ENCODE results near the gene GNB1.

Gene GNB1

GRCh38 chr1:1907098-1907736 lies 16.3 kb upstream of the GNB1 start:
- Histone ChIP-seq H3K4ac (ENCODE audit: low read length) (no peak overlapping the region), H3K9me3 (replicated peaks in 1 of 2; ENCODE audit: control insufficient read depth in 2 of 2, insufficient read depth in 1 of 2, low read depth in 1 of 2, low read length in 2 of 2) (peaks cover 4 to 5% of the 10 kb centered on the region in 2 donors), H2BK5ac (ENCODE audit: low read length) (no peak overlapping the region), H3K23ac (ENCODE audit: low read depth, low read length, poor library complexity) (peak overlapping the region; percentile 89), H3K9ac (ENCODE audit: low read depth, low read length, poor library complexity) (peak overlapping the region; percentile 50), H2BK12ac (ENCODE audit: low read length) (peak overlapping the region; percentile 41), H3K79me1 (ENCODE audit: low read depth, low read length) (peaks cover 2% of the 10 kb centered on the region), H3K36me3 (replicated peaks in 1 of 2; ENCODE audit: control insufficient read depth in 2 of 2, insufficient read depth in 2 of 2, low read length in 2 of 2) (no peaks in the 10 kb centered on the region), H4K91ac (ENCODE audit: low read depth, low read length, poor library complexity) (peak overlapping the region; percentile 79), H4K8ac (ENCODE audit: low read depth, low read length) (no peak overlapping the region), H3K4me1 (ENCODE audit: control insufficient read depth in 2 of 2, insufficient read depth in 1 of 2, low read depth in 1 of 2, low read length in 2 of 2) (peaks cover 5 to 6% of the 10 kb centered on the region in 2 donors), H3K27me3 (ENCODE audit: control insufficient read depth in 3 of 3, insufficient read depth in 3 of 3, low read depth in 1 of 3, low read length in 3 of 3) (peaks cover 0 to 4% (median 3%) of the 10 kb centered on the region in 3 experiments), H2AFZ (ENCODE audit: low read length) (no peak overlapping the region), H3K27ac (replicated peaks; ENCODE audit: low read length) (no peak overlapping the region), H3K14ac (ENCODE audit: low read length) (no peak overlapping the region), H3K4me2 (ENCODE audit: insufficient read depth, low read length, poor library complexity, severe bottlenecking) (no peak overlapping the region), H3K4me3 (ENCODE audit: low read length in 2 of 2) (no peak overlapping the region), H2BK15ac (ENCODE audit: low read length) (peak overlapping the region; percentile 67), H2AK5ac (ENCODE audit: low read depth, low read length) (peak overlapping the region; percentile 70), H2BK120ac (ENCODE audit: low read depth, low read length) (no peak overlapping the region), H3K18ac (ENCODE audit: low read length) (peak overlapping the region; percentile 17)
- no peak for DNase-seq (ENCODE audit: low spot score)
- no CpG with 5 or more reads among the region's 8 CpGs for WGBS, 2 donors (ENCODE audit: extremely low coverage in 2 of 2, insufficient read length in 2 of 2, insufficient replicate concordance in 1 of 2)

GRCh38 chr1:1906185-1907097 lies 15.6 kb upstream of the GNB1 start:
- no peak overlapping the region for H2BK120ac ChIP-seq (ENCODE audit: low read depth, low read length)
- H3K27ac ChIP-seq (replicated peaks; ENCODE audit: low read length), result no peak overlapping the region
- H2AFZ ChIP-seq (ENCODE audit: low read length), result no peak overlapping the region
- H3K18ac ChIP-seq (ENCODE audit: low read length), result peak overlapping the region; percentile 28
- H3K27me3 ChIP-seq (ENCODE audit: control insufficient read depth in 3 of 3, insufficient read depth in 3 of 3, low read depth in 1 of 3, low read length in 3 of 3), result peaks cover 0 to 4% (median 3%) of the 10 kb centered on the region in 3 experiments
- no peaks in the 10 kb centered on the region for H3K36me3 ChIP-seq (replicated peaks in 1 of 2; ENCODE audit: control insufficient read depth in 2 of 2, insufficient read depth in 2 of 2, low read length in 2 of 2)
- peaks cover 4 to 5% of the 10 kb centered on the region in 2 donors for H3K9me3 ChIP-seq (replicated peaks in 1 of 2; ENCODE audit: control insufficient read depth in 2 of 2, insufficient read depth in 1 of 2, low read depth in 1 of 2, low read length in 2 of 2)
- H3K4ac ChIP-seq (ENCODE audit: low read length), result no peak overlapping the region
- H4K8ac ChIP-seq (ENCODE audit: low read depth, low read length), result no peak overlapping the region
- H3K4me1 ChIP-seq (ENCODE audit: control insufficient read depth in 2 of 2, insufficient read depth in 1 of 2, low read depth in 1 of 2, low read length in 2 of 2), result peaks cover 5 to 6% of the 10 kb centered on the region in 2 donors
- peak overlapping the region; percentile 11 for H2BK15ac ChIP-seq (ENCODE audit: low read length)
- peak overlapping the region; percentile 70 for H2AK5ac ChIP-seq (ENCODE audit: low read depth, low read length)
- H3K4me3 ChIP-seq (ENCODE audit: low read length in 2 of 2), result no peak overlapping the region
- H3K9ac ChIP-seq (ENCODE audit: low read depth, low read length, poor library complexity), result peak overlapping the region; percentile 5
- no peak overlapping the region for H3K14ac ChIP-seq (ENCODE audit: low read length)
- H3K23ac ChIP-seq (ENCODE audit: low read depth, low read length, poor library complexity), result peak overlapping the region; percentile 89
- DNase-seq (ENCODE audit: low spot score), result peak; percentile 75
- H3K79me1 ChIP-seq (ENCODE audit: low read depth, low read length), result peaks cover 2% of the 10 kb centered on the region
- WGBS, 2 donors (ENCODE audit: extremely low coverage in 2 of 2, insufficient read length in 2 of 2, insufficient replicate concordance in 1 of 2), result no CpG with 5 or more reads among the region's 15 CpGs
- H2BK5ac ChIP-seq (ENCODE audit: low read length), result no peak overlapping the region
- peak overlapping the region; percentile 36 for H2BK12ac ChIP-seq (ENCODE audit: low read length)
- no peak overlapping the region for H4K91ac ChIP-seq (ENCODE audit: low read depth, low read length, poor library complexity)
- H3K4me2 ChIP-seq (ENCODE audit: insufficient read depth, low read length, poor library complexity, severe bottlenecking), result no peak overlapping the region

- no CpG with 5 or more reads among the region's 12 CpGs for WGBS, 2 donors (ENCODE audit: extremely low coverage in 2 of 2, insufficient read length in 2 of 2, insufficient replicate concordance in 1 of 2)
- H2AK5ac ChIP-seq (ENCODE audit: low read depth, low read length), result no peak overlapping the region
These were observed 12.3 kb upstream of the GNB1 start for GRCh38 chr1:1903224-1903623.

More at GRCh38 chr1:1903224-1903623, 12.3 kb upstream of the GNB1 start:
- Histone ChIP-seq H3K4me2 (ENCODE audit: insufficient read depth, low read length, poor library complexity, severe bottlenecking) (no peak overlapping the region), H3K36me3 (replicated peaks in 1 of 2; ENCODE audit: control insufficient read depth in 2 of 2, insufficient read depth in 2 of 2, low read length in 2 of 2) (no peaks in the 10 kb centered on the region), H3K9me3 (replicated peaks in 1 of 2; ENCODE audit: control insufficient read depth in 2 of 2, insufficient read depth in 1 of 2, low read depth in 1 of 2, low read length in 2 of 2) (peaks cover 4 to 9% of the 10 kb centered on the region in 2 donors), H3K14ac (ENCODE audit: low read length) (no peak overlapping the region), H2BK15ac (ENCODE audit: low read length) (no peak overlapping the region), H3K23ac (ENCODE audit: low read depth, low read length, poor library complexity) (no peak overlapping the region), H4K8ac (ENCODE audit: low read depth, low read length) (no peak overlapping the region), H3K18ac (ENCODE audit: low read length) (no peak overlapping the region), H3K9ac (ENCODE audit: low read depth, low read length, poor library complexity) (no peak overlapping the region), H3K4me1 (ENCODE audit: control insufficient read depth in 2 of 2, insufficient read depth in 1 of 2, low read depth in 1 of 2, low read length in 2 of 2) (peaks cover 1% of the 10 kb centered on the region in 2 donors), H3K27ac (replicated peaks; ENCODE audit: low read length) (no peak overlapping the region), H3K27me3 (ENCODE audit: control insufficient read depth in 3 of 3, insufficient read depth in 3 of 3, low read depth in 1 of 3, low read length in 3 of 3) (peaks cover 0 to 3% (median 0%) of the 10 kb centered on the region in 3 experiments), H3K4ac (ENCODE audit: low read length) (no peak overlapping the region), H4K91ac (ENCODE audit: low read depth, low read length, poor library complexity) (no peak overlapping the region), H3K4me3 (ENCODE audit: low read length in 2 of 2) (peak overlapping the region in 1 of 2 donors; percentile 1), H2BK5ac (ENCODE audit: low read length) (no peak overlapping the region), H2AFZ (ENCODE audit: low read length) (no peak overlapping the region), H3K79me1 (ENCODE audit: low read depth, low read length) (peaks cover 2% of the 10 kb centered on the region), H2BK12ac (ENCODE audit: low read length) (no peak overlapping the region), H2BK120ac (ENCODE audit: low read depth, low read length) (no peak overlapping the region)
- DNase-seq (ENCODE audit: low spot score), result no peak
